GM21576 (cell line): ENCODE results near the gene MYL6.
"Not testable (repeated sequence)": the region's sequence is repeated elsewhere in the genome, so short reads cannot be mapped to it uniquely, and the experiment has no call there.

Source experiments
- ATAC-seq: cut with Tn5 transposase; IDR thresholded peaks from one replicate; pipeline ENCODE4 v1.9.1; 2021; ENCODE audit warnings: mild to moderate bottlenecking, moderate library complexity; ENCODE audit not compliant: unreplicated experiment

The MYL6 gene

DNA sequence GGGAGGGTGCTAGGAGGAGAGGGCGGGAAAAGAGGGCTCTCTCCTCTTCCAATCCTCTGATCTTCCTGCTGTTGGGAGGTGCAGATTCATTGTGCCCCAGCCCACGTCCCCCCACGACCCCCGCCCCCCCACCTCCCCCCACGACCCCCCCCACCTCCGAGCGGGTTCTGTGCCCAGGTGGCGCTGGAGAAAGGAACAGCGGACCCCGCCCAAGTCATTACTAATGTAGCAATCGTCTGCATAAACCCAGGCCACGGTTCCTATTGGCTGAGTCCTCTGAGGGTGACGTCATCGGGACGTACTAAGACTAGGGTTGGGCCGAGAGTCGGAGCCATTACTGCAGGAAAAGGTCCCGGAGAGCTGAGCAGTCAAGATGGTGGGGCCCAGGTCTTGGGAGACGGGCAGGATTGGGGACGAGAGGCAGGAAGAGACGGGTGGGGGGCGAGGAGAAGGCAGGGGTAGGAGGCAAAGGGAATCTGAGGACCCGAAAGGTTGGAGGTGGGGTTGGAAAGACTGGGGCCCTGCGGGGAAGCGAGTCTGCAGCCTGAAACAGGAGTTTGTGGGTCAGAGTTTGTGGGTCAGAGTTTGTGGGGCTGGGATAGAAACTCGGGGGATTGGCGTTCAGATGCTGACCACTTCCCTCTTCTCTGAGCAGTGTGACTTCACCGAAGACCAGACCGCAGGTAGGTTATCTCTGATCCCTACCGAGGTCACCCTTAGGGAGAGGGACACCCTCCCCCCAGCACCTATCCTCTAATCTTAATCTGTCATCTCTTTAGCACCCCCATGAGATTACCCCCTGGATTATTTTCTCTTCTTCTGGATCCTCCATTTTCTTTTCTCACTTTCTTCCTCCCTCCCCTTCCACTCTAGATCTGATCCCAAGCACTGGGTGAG lies at the start of gene MYL6:
MYL6 (plus strand) TSS at position 331 of the 897 bp plus-strand sequence; CDS start at position 374, 43 bp downstream.
- peak; percentile 80 for ATAC-seq

DNA sequence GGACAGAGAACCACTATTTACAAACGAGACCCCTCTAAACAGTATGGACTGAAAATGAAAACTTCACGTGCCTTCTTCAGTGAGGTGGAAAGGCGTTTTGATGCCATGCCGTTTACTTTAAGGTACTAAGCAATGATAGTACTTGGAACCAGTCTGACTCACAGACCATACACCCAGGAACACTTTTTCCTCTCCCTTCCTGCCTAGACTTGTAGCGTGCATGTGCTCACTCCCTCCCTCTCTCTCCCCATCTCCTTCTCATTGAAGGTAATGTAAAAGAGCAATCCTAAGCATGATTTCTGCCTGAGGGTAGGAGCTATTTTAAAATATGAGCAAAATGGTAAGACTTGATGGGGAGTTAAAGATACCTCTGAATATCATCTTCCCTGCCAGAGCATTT lies 47.6 kb upstream of the MYL6 start:
- ATAC-seq: no peak

DNA sequence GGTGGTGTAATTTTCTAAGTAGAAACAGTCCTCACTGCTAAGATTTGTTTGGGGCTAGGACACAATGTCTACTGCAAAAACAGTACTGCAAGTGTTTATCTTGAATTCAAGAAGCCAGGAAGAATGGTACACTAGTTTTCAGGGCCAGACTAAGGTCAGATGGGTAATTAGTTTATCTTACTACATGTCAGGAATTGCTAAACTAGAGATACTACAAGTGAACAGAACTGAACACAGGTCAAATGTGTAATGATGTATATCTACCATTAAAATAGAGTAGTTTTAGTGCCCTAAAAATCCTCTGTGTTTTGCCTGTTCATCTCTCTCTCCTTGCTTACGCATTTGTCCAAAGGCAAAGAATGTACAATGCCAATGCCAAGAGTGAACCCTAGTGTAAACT lies 44.1 kb upstream of the MYL6 start:
- ATAC-seq: no peak

DNA sequence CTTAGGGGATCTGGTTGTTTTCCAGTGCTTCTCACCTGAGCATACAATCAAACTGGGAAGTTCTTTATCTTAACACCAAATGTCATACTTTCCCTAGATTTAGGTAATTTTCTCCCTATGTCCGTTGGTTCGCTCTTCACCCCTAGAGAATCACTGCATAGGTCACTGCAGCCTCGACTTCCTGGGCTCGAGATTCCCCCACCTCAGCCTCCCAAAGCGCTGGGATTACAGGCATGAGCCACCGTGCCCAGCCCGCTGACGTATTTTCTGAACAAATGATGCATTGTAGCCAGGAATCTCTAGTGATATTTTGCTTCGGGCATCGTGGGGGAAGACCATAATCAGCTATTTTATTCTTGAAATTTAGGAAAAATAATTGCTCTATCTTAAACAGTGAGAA lies 42.8 kb upstream of the MYL6 start:
- ATAC-seq: no peak

DNA sequence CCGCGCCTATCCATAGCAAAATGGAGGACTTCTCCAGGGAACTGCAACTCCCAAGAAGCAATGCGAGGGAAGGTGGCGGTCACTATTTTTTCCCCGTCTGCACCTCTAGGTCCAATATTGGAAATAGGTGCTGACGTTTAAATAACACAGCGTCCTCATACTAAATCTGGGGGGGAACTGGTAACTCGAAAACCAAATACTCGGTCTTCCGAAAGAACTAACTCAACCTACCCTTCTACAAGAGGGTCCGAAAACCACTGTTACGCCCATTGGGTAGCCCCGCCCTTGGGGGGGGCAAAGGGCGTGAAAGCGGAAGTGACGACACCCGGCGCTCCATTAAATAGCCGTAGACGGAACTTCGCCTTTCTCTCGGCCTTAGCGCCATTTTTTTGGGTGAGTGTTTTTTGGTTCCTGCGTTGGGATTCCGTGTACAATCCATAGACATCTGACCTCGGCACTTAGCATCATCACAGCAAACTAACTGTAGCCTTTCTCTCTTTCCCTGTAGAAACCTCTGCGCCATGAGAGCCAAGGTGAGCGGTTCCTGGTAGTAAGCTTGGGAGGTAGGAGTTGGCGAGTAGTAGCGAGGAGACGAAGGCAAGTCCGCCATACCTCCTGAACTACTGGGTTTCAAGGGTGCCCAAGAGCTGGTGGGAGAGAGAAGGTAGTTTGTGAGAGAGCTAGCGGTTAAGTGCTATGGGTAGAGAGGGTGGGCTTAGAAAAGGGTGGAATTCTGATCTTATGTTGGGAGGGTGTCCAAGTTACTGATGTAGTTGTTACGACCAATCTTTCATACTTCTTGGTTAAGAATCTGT lies 41.7 kb upstream of the MYL6 start, which contains the start of gene RPL41:
RPL41 (plus strand) TSS at position 367 of the 815 bp plus-strand sequence.
- peak; percentile 42 for ATAC-seq

DNA sequence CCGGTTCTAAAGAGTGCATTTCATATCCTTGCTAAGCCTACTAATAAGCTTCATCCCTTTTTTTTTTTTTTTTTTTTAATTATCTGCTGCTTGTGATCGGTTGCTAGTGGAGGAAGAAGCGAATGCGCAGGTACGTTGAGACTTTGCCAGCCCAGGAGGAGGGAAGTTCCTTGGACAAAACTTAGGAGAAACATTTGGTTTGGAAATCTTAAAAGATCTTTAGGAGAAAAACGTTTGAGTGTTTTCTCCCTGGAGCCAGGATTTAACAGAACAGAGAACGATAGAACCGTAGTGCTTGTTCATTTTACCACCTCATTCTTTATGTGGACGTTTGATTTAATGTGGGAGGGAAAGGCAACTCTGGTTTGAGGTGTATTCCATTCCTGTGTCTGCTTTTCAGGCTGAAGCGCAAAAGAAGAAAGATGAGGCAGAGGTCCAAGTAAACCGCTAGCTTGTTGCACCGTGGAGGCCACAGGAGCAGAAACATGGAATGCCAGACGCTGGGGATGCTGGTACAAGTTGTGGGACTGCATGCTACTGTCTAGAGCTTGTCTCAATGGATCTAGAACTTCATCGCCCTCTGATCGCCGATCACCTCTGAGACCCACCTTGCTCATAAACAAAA lies 41.0 kb upstream of the MYL6 start:
- not testable (repeated sequence) for ATAC-seq

DNA sequence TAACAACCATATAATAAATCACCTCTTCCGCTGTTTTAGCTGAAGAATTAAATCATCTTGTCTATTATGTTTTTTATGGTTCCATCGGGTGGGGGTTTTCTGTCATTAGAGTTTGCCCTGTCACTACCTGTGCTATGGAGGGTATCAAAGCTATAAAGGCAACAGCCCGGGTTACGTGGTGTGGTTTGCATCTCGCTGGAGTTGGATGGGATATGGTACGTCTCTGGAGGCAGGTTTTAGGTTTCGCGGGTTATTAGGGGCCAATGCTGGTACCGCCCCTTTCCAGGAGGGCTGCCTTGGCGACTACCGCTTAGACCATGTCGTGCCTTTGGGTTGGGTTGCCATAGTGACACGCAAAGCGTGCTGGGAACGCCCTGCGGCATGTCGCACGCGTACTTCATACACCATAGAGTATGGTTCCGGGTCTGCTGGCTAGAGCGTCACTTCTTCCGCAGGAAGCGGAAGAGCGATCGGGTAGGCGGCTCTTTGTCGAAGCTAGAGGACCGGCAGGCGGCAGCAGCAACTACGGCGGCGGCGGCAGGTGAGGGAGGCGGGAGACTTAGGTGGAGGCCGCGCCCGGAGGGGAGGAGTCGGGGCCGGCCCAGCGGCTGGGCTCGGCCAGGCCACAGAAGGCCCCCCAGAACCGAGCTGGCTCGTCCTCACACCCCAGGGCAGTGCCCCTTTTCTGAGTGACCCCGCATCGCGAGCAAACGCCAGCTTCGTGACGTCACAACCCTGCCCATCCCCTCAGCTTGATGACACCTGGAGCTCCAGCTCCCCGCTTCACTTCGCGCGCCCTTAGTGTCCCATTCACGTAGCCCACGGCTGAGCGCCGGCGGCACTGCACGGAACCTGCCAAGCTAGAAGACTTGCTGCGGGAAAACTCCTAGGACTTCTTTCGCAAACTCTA lies 40.1 kb upstream of the MYL6 start, which contains the start of gene ZC3H10:
ZC3H10 (plus strand) TSS at position 489 of the 910 bp plus-strand sequence. CDS start 2,297 bp downstream, outside the sequence.
- ATAC-seq: peak; percentile 74

DNA sequence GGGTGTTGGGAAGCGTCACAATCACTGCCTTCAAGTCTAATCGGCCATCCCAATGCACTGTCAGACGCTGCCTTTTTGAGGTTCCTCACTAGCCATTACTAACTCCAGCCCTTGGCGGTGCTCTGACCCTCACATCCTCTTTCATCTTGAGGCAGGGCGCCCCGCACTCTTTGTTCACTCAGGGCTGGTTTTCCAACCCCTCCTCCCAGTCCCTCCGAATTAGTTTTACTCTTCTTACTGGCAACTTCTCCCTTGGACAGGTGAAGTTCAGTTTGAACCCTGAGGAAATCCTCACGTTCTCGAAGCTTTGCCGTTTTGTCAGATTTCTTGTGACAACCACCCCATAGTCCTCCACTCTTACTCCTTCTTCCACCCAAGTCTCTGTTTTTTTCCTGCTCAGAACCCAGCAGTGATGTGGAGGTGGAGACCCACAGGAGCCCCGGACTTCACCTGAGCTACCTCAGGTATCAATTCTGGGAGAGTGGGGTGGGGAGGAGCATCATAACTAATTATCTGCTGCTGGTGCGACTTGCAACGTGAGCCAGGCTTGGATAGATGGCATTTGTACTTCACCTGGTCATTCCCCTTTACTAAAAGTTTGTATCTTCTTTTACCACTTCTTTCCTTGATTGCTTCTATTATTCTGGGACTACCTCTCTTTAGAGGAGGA lies 39.3 kb upstream of the MYL6 start:
- no peak for ATAC-seq

DNA sequence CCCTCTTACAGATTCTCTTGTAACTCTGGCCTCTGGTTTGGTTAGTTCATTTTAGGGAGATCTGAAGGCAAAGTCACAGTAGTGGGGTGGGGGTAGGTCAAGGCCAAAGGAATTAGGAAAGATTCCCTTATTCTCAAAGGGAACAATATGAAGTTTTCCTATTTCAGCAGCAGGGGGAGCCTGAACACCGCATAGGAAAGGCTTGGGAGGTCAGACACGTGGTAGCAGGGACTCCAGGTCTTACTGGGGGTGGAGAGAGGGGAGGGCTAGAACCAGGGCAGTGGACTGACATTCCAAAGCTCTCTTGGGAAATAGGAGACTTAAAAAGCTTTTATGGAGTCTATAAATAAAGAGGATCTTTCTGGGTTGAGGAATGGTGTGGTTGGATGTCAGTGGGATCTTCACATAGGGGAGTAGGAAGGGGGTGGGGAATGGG lies 38.8 kb upstream of the MYL6 start:
- no peak for ATAC-seq

DNA sequence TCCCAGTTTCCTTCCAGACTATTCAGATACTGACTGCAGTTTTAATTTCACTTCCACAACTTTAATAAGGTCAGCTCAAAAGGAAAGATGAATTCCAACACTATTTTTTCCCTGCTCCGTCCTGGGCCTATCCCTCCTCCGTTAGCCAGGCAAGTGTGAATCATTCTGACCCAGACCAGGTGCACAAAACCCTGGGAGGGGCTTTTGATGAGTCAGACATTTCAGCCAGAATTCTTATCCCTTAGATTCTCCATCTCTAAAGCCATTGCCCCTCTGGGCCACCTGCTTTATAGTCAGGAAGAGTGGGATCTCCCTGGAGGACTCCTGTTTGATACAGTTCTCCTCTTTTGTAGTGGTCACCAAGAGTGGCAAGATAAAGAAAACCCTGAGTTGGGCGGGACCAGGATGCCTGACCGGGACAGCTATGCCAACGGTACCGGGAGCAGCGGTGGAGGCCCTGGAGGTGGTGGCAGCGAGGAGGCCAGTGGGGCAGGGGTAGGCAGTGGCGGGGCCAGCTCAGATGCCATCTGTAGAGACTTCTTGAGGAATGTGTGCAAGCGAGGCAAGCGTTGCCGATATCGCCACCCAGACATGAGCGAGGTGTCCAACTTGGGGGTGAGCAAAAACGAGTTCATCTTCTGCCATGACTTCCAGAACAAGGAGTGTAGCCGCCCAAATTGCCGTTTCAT lies 37.9 kb upstream of the MYL6 start:
- ATAC-seq: no peak

DNA sequence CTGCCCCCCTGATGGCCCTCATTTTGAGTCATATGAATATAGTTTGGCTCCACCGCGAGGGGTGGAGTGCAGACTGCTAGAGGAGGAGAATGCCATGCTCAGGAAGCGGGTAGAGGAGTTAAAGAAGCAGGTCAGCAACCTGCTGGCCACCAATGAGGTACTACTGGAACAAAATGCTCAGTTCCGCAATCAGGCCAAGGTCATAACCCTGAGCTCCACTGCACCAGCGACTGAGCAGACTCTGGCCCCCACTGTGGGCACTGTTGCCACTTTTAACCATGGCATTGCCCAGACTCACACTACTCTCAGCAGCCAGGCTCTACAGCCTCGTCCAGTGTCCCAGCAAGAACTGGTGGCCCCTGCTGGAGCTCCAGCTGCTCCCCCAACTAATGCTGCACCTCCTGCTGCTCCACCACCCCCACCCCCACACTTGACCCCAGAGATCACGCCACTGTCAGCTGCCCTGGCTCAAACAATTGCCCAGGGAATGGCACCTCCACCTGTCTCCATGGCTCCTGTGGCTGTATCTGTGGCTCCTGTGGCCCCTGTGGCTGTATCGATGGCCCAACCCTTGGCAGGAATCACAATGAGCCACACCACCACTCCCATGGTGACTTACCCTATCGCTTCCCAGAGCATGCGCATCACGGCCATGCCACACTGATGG lies 36.8 kb upstream of the MYL6 start:
- no peak for ATAC-seq

DNA sequence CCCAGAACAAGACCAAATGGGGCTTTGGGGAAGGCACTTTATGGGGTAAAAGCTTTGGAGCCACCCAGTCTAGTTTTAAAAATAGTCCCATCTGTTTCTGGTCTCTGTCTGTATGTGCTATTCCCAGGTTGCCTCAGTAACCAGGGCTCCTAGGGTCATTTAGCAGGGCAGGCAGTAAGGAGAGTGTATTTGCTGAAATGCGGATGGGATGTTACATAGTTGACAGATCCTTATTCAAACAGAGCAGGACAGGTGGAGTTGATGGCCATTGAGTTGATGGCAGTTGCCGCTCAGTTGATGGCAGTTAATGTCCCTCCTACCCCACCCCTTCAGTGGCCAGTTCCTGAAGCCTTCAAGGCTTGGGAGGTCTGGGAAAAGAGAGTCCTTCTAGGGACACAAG lies 35.5 kb upstream of the MYL6 start:
- no peak for ATAC-seq

DNA sequence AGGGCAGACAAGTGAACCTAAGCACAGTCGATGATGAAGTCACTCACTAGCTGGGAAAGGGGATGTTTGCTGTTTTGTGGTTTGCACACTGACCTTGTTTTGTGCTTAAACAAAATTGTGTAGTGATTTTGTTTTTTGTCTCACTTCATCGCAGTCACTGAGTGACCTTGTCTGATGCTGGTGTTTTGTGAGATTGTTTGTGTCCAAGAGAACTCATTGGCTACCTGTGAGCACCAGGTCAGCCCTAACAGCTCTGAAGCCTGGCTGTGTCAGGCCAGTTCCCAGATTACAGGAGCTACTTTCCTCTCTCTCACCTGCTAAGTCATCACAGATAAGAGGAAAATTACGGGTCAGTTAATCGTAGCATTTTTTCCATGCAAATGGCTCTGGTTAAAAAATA lies 34.0 kb upstream of the MYL6 start:
- ATAC-seq: no peak

DNA sequence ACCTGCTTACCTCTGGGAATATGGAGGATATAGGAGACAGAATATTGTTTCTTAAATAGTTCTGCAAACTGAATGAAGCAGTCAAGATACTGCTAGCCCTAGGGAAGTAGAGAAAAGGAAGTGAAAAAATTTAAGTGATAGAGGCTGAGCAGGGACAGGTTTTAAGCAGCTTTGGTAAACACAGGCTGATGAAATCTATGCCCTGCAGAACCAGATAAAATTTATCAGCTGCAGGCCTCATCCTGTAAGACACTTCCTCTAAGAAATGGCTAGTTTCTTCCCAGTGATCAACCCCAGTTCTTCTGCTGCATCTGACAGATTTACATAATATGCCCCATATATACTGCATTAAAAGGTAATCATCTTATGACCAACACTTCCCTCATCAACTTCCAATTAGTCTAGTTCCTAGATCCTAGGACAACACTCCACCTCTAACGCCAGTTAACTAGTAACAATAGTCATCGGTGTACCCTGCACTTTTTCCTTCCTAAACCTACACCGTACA lies 31.4 kb upstream of the MYL6 start:
- ATAC-seq: no peak

DNA sequence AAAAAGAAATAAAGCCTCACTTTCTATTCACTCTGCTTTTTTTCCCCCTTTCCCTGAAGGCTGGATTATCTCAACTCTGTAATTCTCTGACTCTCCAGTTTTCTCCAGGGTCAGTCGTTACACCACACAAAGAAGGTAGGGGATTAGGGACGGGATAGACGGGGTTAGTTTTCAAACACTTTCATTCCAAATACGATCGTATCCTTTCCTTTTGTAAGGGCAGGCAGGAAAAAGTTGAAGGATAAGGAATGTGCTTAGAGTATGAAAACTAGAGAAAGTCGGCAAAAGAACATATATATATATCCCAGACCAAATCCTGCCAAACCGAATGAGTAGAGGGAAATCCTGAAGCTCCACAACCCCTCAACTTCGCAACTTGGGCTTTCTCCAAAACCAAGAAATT lies 30.7 kb upstream of the MYL6 start:
- no peak for ATAC-seq

DNA sequence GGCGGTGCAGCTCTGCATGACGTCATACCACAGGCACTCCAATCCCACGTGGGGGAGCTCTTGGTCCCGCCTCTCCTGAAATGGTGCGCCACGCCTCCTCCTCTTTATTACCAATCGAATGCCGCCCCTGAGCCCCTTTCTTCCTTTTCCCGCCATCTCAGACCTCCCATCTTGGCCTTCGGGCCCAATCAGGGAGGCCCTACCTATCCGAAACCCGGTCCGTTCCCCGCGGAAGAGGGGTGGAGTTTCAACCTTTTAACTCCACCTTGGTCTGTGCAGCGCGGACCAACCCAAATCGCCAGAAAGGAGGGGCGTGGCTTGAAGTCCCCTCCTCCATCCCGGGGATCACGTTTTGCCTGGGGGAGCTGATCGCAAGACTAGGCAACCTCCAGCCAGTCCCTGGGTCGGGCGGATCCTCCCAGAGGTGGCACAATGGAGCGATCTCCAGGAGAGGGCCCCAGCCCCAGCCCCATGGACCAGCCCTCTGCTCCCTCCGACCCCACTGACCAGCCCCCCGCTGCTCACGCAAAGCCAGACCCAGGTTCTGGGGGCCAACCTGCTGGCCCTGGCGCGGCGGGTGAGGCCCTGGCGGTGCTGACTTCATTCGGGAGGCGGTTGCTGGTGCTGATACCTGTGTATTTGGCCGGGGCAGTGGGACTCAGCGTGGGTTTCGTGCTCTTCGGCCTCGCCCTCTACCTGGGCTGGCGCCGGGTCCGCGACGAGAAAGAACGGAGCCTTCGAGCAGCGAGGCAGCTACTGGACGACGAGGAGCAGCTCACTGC lies 30.1 kb upstream of the MYL6 start, which contains the start of gene ESYT1:
ESYT1 (plus strand) TSS at position 380 of the 782 bp plus-strand sequence; CDS start at position 433, 53 bp downstream.
- peak; percentile 86 for ATAC-seq

DNA sequence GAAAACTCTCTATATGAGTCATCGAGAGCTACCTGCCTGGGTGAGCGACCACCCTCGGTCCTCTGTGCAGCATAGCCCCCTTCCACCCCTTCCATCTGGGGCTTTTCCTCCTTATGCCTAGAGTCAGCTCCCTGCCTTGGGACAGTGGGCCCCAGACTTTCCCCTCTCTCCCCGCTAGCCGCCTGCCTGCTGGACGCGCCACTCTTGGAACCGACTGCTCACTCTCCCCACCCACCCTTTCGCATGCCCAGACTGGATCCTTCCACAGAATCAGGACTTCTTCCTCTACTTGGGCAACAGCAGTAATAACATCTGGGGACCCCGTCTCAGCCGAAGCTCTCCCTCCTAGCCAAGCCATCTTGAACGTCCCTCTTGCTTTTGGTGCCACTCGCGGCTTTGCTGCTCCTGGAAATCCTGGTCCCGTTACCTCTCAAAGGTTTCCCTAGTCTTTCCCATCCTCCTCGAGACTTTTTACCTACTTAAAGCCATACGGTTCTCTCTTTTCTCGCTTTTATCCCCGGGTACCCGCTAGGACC lies 29.4 kb upstream of the MYL6 start:
- ATAC-seq: no peak
